LNCaP clone FGC (cell line): ENCODE results near the gene UQCC5.

Experiments used
- DNase-seq: peaks from one replicate; pipeline ENCODE4 v3.0.0-alpha.2; 2011; ENCODE audit warnings: low read depth
- H3K4me3 ChIP-seq: 2 replicates; pipeline ENCODE4 v1.5.1; 2011; ENCODE audit warnings: mild to moderate bottlenecking, low read depth, low read length, control low read depth
- CTCF ChIP-seq: IDR thresholded peaks from 2 replicates; pipeline ENCODE4 v1.5.1; 2012; ENCODE audit warnings: mild to moderate bottlenecking; ENCODE audit not compliant: control insufficient read depth, insufficient read depth; ENCODE audit errors: extremely low read depth

The UQCC5 gene

DNA sequence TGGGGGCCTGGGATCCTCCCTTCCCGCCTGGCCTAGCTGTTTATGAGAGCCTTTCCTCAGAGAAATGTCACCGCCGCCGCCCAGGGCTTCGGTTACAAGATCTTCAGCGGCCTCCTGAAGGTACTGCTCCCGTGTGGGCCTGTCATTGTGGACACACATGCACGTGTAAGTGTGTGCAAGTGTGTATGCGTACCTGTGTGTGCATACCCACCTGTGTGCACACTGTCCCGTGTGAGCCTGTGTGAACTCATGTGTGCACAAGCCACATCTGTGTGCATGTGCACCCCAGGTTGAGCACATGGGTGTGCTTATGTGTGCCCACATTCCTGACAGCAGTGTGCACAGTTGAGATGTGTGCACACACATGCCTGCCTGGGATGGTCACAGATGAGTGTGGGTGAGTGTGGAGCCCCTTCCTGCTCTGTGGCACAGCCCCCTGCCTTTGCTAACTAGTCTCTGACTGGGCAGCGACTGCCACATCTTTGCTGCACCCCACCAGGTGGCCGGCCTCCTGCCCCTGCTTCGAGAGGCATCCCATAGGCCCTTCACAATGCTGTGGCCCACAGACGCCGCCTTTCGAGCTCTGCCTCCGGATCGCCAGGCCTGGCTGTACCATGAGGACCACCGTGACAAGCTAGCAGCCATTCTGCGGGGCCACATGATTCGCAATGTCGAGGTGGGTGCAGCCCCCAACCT, 16.8 kb upstream of the UQCC5 start:
- TF ChIP-seq CTCF = no peak
- H3K4me3 ChIP-seq = no peak overlapping the region
- DNase-seq = no peak

- no peak overlapping the region for H3K4me3 ChIP-seq
- TF ChIP-seq CTCF = no peak
- DNase-seq = no peak
Measured at GRCh38 chr3:52520141-52520667, 16.2 kb upstream of the UQCC5 start.

GRCh38 chr3:52520716-52521487, 15.5 kb upstream of the UQCC5 start:
- no peak for DNase-seq
- no peak overlapping the region for H3K4me3 ChIP-seq
- no peak for TF ChIP-seq CTCF

- TF ChIP-seq CTCF = no peak
- no peak for DNase-seq
- no peak overlapping the region for H3K4me3 ChIP-seq
Measured at GRCh38 chr3:52521488-52521824, 14.9 kb upstream of the UQCC5 start.

DNA sequence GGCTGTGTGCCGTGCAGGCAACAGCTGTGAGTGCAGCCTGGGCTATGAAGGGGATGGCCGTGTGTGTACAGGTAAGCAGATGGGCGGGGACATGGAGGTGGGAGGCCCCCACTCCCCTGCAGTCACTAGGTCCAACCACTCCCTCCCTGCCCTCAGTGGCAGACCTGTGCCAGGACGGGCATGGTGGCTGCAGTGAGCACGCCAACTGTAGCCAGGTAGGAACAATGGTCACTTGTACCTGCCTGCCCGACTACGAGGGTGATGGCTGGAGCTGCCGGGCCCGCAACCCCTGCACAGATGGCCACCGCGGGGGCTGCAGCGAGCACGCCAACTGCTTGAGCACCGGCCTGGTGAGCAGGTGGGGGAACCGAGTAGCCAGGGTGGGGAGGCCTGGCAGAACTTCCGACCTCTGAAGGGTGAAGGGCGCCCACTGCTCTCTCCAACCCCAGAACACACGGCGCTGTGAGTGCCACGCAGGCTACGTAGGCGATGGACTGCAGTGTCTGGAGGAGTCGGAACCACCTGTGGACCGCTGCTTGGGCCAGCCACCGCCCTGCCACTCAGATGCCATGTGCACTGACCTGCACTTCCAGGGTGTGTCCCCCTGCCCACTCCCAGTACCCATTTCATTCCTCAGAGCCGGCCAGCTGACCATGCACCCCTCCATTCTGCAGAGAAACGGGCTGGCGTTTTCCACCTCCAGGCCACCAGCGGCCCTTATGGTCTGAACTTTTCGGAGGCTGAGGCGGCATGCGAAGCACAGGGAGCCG, 14.3 kb upstream of the UQCC5 start:
- DNase-seq = no peak
- no peak overlapping the region for H3K4me3 ChIP-seq
- TF ChIP-seq CTCF = no peak

- no peak overlapping the region for H3K4me3 ChIP-seq
- no peak for DNase-seq
- TF ChIP-seq CTCF = no peak
Measured at GRCh38 chr3:52522651-52523251, 13.7 kb upstream of the UQCC5 start.
